ENCODE measurements around the gene FBXW12. TPM values are rescaled to one million over a fixed set of nuclear protein-coding genes. Genes with fewer than 3 reads are reported as not detected.

The FBXW12 gene
- total RNA-seq, 1 experiment from 2014 or later, result not detected

- TF ChIP-seq SRF (IDR thresholded peaks at IDR 0.05; ENCODE audit: low read depth) (no peak), MAX (IDR thresholded peaks at IDR 0.05) (no peak), ZNF274 (IDR thresholded peaks at IDR 0.05; ENCODE audit: low read depth, low read length) (no peak)
- Histone ChIP-seq H3K4me3 (replicated peaks in 1 of 2; ENCODE audit: low read depth in 1 of 2, low read length in 2 of 2) (no peak overlapping the region), H3K4me2 (ENCODE audit: low read length) (no peak overlapping the region), H3K9me2 (ENCODE audit: insufficient read depth) (no peaks in the 10 kb centered on the region), H3K79me2 (ENCODE audit: insufficient read depth, low read length) (no peaks in the 10 kb centered on the region), H3K27me3 (ENCODE audit: insufficient read depth, low read length) (no peaks in the 10 kb centered on the region), H3K36me3 (ENCODE audit: control insufficient read depth in 1 of 2, insufficient read depth in 2 of 2, low read length in 2 of 2) (no peaks in the 10 kb centered on the region), H3K27ac (ENCODE audit: low read depth, low read length) (no peak overlapping the region), H3K9me3 (ENCODE audit: control insufficient read depth in 1 of 2, insufficient read depth in 1 of 2, low read depth in 1 of 2, low read length in 2 of 2) (peaks cover 3 to 5% of the 10 kb centered on the region in 2 experiments; a peak in 2 of 4 replicates), H2AFZ (ENCODE audit: low read depth, low read length, poor library complexity, severe bottlenecking) (no peak overlapping the region), H3K9ac (ENCODE audit: low read length) (no peak overlapping the region), H3K4me1 (ENCODE audit: control insufficient read depth in 1 of 2, insufficient read depth in 2 of 2, low read length in 2 of 2) (peaks cover 2 to 7% of the 10 kb centered on the region in 2 experiments; a peak in 3 of 4 replicates), H4K20me1 (ENCODE audit: insufficient read depth) (no peaks in the 10 kb centered on the region)
- CTCF ChIA-PET, result interaction anchor here (0.7 kb wide), 1 partner anchor 69 kb away, joined by 3 read pairs; no protein-coding TSS in a partner anchor
- DNase-seq (ENCODE audit: low read depth, low spot score), result no peak
- intact Hi-C loops (cut with micrococcal nuclease), result no loop called here
- POLR2A ChIA-PET, result no interaction called here
- ATAC-seq, result peak; percentile 76
- RAD21 ChIA-PET (ENCODE audit: low non-redundant PET in 1 of 2, low total read pairs in 2 of 2, uncharacterized antibody in 2 of 2, unreplicated experiment in 2 of 2), result no interaction called here
- no TSS peak for BruUV-seq (replicated peaks)
Observed at GRCh38 chr3:48367201-48367600, 4.8 kb upstream of the FBXW12 start.

GRCh38 chr3:48369693-48370332, 2.2 kb upstream of the FBXW12 start:
- H3K27ac ChIP-seq (ENCODE audit: low read depth, low read length), result no peak overlapping the region
- no peak overlapping the region for H3K4me3 ChIP-seq (replicated peaks in 1 of 2; ENCODE audit: low read depth in 1 of 2, low read length in 2 of 2)
- no peaks in the 10 kb centered on the region for H3K36me3 ChIP-seq (ENCODE audit: control insufficient read depth in 1 of 2, insufficient read depth in 2 of 2, low read length in 2 of 2)
- H3K27me3 ChIP-seq (ENCODE audit: insufficient read depth, low read length), result no peaks in the 10 kb centered on the region
- peaks cover 2 to 7% of the 10 kb centered on the region in 2 experiments; a peak in 3 of 4 replicates for H3K4me1 ChIP-seq (ENCODE audit: control insufficient read depth in 1 of 2, insufficient read depth in 2 of 2, low read length in 2 of 2)
- ChIA-PET POLR2A (no interaction called here), CTCF (no interaction called here), RAD21 (ENCODE audit: low non-redundant PET in 1 of 2, low total read pairs in 2 of 2, uncharacterized antibody in 2 of 2, unreplicated experiment in 2 of 2) (no interaction called here)
- TF ChIP-seq EZH2 (IDR thresholded peaks at IDR 0.05), result no peak
- no peak for TF ChIP-seq ZFX (IDR thresholded peaks at IDR 0.05)
- TF ChIP-seq EZH2phosphoT487 (IDR thresholded peaks at IDR 0.05; ENCODE audit: borderline replicate concordance), result no peak
- TF ChIP-seq CTCF (IDR thresholded peaks at IDR 0.05 in 2 of 3, conservative IDR thresholded peaks at IDR 0.05 in 1 of 3; ENCODE audit: borderline replicate concordance in 1 of 3, insufficient read depth in 1 of 3, low read depth in 2 of 3, low read length in 2 of 3), result no peak
- no peak for TF ChIP-seq SRF (IDR thresholded peaks at IDR 0.05; ENCODE audit: low read depth)
- TF ChIP-seq ATF3 (IDR thresholded peaks at IDR 0.05), result no peak
- TF ChIP-seq POLR2AphosphoS5 (IDR thresholded peaks at IDR 0.05; ENCODE audit: low read depth, low read length), result no peak
- DNase-seq (ENCODE audit: low read depth, low spot score), result no peak
- H3K9me3 ChIP-seq (ENCODE audit: control insufficient read depth in 1 of 2, insufficient read depth in 1 of 2, low read depth in 1 of 2, low read length in 2 of 2), result no peaks in the 10 kb centered on the region
- ATAC-seq, result no peak
- H3K79me2 ChIP-seq (ENCODE audit: insufficient read depth, low read length), result no peaks in the 10 kb centered on the region
- H3K9me2 ChIP-seq (ENCODE audit: insufficient read depth), result no peaks in the 10 kb centered on the region
- no peak overlapping the region for H2AFZ ChIP-seq (ENCODE audit: low read depth, low read length, poor library complexity, severe bottlenecking)
- no peak overlapping the region for H3K9ac ChIP-seq (ENCODE audit: low read length)
- BruUV-seq (replicated peaks), result no TSS peak
- no peaks in the 10 kb centered on the region for H4K20me1 ChIP-seq (ENCODE audit: insufficient read depth)
- intact Hi-C loops (cut with micrococcal nuclease), result no loop called here
- no peak overlapping the region for H3K4me2 ChIP-seq (ENCODE audit: low read length)

Data from HCT116 (cell line).